Measurements from ENCODE around the gene ALOX15.

DNA sequence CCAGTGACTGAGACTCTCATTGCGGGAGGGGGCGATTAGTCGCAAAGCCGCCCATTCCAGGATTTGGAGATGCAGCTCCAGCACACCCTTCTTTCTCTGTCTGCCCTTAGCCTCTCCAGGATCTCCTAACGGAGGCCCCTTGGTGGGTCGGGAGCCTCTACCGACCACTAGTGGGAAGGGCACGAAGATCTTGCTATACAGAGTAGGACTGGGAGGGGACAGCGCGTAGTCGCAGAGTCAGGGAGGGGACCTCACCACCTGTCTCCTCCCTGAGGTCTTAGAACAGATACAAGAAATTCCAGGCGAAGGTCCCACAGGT lies 57.7 kb downstream of the ALOX15 start:
- TF ChIP-seq, protein P1, sequence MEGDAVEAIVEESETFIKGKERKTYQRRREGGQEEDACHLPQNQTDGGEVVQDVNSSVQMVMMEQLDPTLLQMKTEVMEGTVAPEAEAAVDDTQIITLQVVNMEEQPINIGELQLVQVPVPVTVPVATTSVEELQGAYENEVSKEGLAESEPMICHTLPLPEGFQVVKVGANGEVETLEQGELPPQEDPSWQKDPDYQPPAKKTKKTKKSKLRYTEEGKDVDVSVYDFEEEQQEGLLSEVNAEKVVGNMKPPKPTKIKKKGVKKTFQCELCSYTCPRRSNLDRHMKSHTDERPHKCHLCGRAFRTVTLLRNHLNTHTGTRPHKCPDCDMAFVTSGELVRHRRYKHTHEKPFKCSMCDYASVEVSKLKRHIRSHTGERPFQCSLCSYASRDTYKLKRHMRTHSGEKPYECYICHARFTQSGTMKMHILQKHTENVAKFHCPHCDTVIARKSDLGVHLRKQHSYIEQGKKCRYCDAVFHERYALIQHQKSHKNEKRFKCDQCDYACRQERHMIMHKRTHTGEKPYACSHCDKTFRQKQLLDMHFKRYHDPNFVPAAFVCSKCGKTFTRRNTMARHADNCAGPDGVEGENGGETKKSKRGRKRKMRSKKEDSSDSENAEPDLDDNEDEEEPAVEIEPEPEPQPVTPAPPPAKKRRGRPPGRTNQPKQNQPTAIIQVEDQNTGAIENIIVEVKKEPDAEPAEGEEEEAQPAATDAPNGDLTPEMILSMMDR (conservative IDR thresholded peaks at IDR 0.05; ENCODE audit: low read length): peak; percentile 48
- TF ChIP-seq EZH2phosphoT487 (IDR thresholded peaks at IDR 0.05; ENCODE audit: borderline replicate concordance, low read depth, low read length): no peak

Measured in OCI-LY7 (cell line).